Progenitor cell of endocrine pancreas (in vitro differentiated cells): ENCODE measurements around the gene LRIG1. TPM values are rescaled to one million over a fixed set of nuclear protein-coding genes. Genes with fewer than 3 reads are reported as not detected.

Experiments used
- DNase-seq: peaks from one replicate; pipeline ENCODE4 v3.0.0; 2021; ENCODE audit warnings: low spot score; ENCODE audit not compliant: unreplicated experiment
- H3K27ac Mint-ChIP-seq: 2 replicates; pipeline ENCODE4 v1.8.0; 2021; ENCODE audit warnings: mild to moderate bottlenecking, moderate library complexity, mixed read lengths
- H3K27me3 Mint-ChIP-seq: 2 replicates; pipeline ENCODE4 v1.8.0; 2021; ENCODE audit warnings: mixed read lengths
- H3K36me3 Mint-ChIP-seq: 2 replicates; pipeline ENCODE4 v1.8.0; 2022; ENCODE audit warnings: mixed read lengths; ENCODE audit not compliant: insufficient read depth
- H3K4me1 Mint-ChIP-seq: 2 replicates; pipeline ENCODE4 v1.8.0; 2021; ENCODE audit warnings: low read depth, mixed read lengths
- H3K4me3 Mint-ChIP-seq: 2 replicates; pipeline ENCODE4 v1.8.0; 2021; ENCODE audit warnings: low read depth, mild to moderate bottlenecking, moderate library complexity, mixed read lengths
- H3K9me3 Mint-ChIP-seq: 2 replicates; pipeline ENCODE4 v1.8.0; 2021; ENCODE audit warnings: low read depth, mixed read lengths
- CTCF ChIP-seq: fragments of 200-600 bp; sonication (generic); IDR thresholded peaks from one replicate; pipeline ENCODE4 v1.5.0; 2021; ENCODE audit warnings: antibody characterized with exemption, mild to moderate bottlenecking; ENCODE audit not compliant: unreplicated experiment
- total RNA-seq: library from RNA; stranded (reverse); gene quantifications from 2 replicates; pipeline ENCODE4 v1.2.1, GENCODE V29; 2021

Gene LRIG1
- total RNA-seq, 1 donor from 2014 or later: 31.4 TPM

GRCh38 chr3:66538390-66538789, 37.6 kb upstream of the LRIG1 start:
- DNase-seq: no peak
- peaks cover 4% of the 10 kb centered on the region for H3K9me3 Mint-ChIP-seq
- H3K4me3 Mint-ChIP-seq: no peak overlapping the region
- no peaks in the 10 kb centered on the region for H3K36me3 Mint-ChIP-seq
- H3K4me1 Mint-ChIP-seq: peaks cover 11% of the 10 kb centered on the region
- H3K27me3 Mint-ChIP-seq: peaks cover 6% of the 10 kb centered on the region
- H3K27ac Mint-ChIP-seq: no peak overlapping the region
- no peak for TF ChIP-seq CTCF

- Mint-ChIP-seq H3K4me3 (no peak overlapping the region), H3K27ac (no peak overlapping the region), H3K27me3 (peaks cover 6% of the 10 kb centered on the region), H3K9me3 (no peaks in the 10 kb centered on the region), H3K4me1 (peaks cover 11% of the 10 kb centered on the region), H3K36me3 (no peaks in the 10 kb centered on the region)
- no peak for DNase-seq
- no peak for TF ChIP-seq CTCF
Measured at GRCh38 chr3:66537735-66538134, 36.9 kb upstream of the LRIG1 start.

- H3K4me3 Mint-ChIP-seq: no peak overlapping the region
- TF ChIP-seq CTCF: no peak
Measured at GRCh38 chr3:66536791-66537190, 36.0 kb upstream of the LRIG1 start.

GRCh38 chr3:66534304-66534845, 33.6 kb upstream of the LRIG1 start:
- Mint-ChIP-seq H3K27me3 (peaks cover 10% of the 10 kb centered on the region), H3K4me1 (peaks cover 19% of the 10 kb centered on the region), H3K27ac (no peak overlapping the region), H3K4me3 (no peak overlapping the region), H3K9me3 (no peaks in the 10 kb centered on the region), H3K36me3 (no peaks in the 10 kb centered on the region)
- DNase-seq: no peak
- no peak for TF ChIP-seq CTCF

More at GRCh38 chr3:66536791-66537190, 36.0 kb upstream of the LRIG1 start:
- Mint-ChIP-seq H3K27ac (no peak overlapping the region), H3K4me1 (peaks cover 14% of the 10 kb centered on the region), H3K27me3 (peaks cover 6% of the 10 kb centered on the region), H3K9me3 (no peaks in the 10 kb centered on the region), H3K36me3 (no peaks in the 10 kb centered on the region)
- DNase-seq: no peak

- Mint-ChIP-seq H3K9me3 (no peaks in the 10 kb centered on the region), H3K4me1 (peaks cover 19% of the 10 kb centered on the region), H3K4me3 (no peak overlapping the region), H3K27me3 (peaks cover 4% of the 10 kb centered on the region), H3K36me3 (no peaks in the 10 kb centered on the region), H3K27ac (no peak overlapping the region)
- no peak for TF ChIP-seq CTCF
- DNase-seq: no peak
Measured at GRCh38 chr3:66532613-66533012, 31.8 kb upstream of the LRIG1 start.
